HG03025 (cell line): ENCODE measurements around the gene BCL11B.

ENCODE experiments used
- ATAC-seq: cut with Tn5 transposase; IDR thresholded peaks from one replicate; pipeline ENCODE4 v1.9.1; 2021; ENCODE audit warnings: mild to moderate bottlenecking, moderate library complexity; ENCODE audit not compliant: unreplicated experiment, low FRiP score

Gene BCL11B

DNA sequence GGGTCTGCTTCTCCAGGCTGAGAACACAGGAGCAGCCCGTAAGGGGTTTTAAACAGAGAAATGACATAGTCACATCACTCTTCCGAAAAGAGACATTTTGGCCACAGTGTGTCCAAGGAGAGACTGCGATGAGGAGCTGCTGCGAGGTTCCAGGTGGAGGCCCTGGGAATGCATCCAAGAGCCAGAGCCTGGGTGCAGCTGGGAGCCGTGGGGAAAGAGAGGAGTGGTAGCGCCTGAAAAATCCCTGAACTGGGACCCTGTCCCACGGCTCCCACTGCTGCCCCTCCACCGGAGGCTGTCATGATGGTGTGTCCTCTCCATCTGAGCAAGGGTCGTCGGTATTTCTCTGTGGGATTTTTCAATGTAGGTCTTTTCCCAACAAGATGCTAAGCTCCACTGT, 146.9 kb downstream of the BCL11B start:
- no peak for ATAC-seq

DNA sequence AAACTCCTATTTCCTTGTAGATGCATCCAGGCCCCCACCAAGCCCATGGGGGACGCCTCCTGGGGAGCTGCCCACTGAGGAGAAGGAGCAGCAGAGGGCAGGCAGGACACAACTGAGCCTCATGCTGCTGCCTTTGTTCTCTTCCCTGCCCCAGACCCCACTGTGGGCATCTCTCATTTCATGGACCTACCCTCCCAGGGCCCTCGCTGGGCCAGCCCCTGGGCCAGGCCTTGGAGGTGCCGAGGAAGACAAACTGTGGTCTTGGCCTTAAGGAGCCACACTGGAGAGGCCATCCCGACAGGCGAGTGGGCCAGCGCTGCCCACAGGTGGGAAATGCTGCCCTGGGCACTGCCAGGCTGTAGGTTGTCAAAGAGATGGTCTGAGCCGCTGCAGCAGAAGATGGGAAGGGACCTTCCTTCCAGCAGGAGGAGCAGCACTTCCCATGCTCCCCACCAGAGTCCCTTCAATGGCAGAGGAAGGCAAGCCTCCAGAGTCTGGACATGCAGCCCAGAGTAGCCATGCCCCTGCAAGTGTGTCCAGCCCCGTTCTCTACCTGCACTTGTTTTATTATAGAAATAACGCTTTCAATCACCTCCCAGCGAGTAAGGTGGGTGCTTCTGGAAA, 147.4 kb downstream of the BCL11B start:
- no peak for ATAC-seq

DNA sequence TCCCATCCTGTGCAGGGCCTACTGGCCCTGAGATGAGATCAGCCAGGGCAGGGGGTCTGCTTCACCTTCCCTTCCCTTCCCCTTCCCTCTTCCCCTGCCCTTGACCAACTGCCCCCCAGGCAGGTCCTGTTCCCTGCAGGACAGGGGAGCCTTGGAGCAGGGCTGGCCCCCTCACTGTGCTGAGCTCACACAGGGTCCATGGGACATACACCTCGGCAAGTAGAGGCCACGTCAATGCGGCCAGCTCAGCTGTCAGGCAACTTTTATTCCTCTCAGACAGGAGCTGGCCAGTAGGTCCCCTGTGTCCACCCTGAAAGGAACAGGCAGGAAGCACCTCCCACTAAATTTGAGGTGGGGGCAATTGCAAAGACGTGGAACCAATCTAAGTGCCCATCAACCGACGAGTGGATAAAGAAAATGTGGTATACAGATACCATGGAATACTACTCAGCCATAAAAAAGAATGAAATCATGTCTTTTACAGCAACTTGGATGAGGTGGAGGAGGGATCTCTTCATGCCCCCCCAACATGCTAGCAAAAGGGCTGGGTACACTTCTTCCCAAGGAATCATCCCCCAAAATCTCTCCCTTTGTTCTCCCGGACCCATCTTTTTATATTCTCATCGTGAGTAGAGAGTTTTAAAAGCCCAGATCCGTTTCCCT, 148.7 kb downstream of the BCL11B start:
- no peak for ATAC-seq

DNA sequence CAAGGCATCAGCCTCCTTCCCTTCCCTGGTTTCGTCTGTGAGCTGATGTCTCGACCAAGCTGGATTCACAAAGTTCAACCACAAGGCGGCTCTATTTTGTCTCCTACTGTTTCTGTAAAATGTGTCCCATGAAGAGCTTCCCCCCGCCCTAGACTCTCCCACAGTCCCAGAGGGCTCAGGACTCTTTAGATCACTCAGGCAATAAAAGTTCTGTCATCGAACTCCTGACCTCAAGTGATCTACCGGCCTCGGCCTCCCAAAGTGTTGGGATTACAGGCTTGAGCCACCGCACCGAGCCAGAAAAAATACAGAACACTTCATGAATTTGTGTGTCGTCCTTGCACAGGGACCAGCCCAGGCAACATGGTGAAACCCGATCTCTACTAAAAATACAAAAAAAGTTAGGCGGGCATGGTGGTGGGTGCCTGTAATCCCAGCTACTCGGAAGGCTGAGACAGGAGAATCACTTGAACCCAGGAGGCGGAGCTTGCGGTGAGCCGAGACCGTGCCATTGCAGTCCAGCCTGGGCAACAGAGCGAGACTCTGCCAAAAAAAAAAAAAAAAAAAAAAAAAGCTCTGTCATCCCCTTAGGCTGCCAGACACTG, 149.4 kb downstream of the BCL11B start:
- ATAC-seq: no peak

DNA sequence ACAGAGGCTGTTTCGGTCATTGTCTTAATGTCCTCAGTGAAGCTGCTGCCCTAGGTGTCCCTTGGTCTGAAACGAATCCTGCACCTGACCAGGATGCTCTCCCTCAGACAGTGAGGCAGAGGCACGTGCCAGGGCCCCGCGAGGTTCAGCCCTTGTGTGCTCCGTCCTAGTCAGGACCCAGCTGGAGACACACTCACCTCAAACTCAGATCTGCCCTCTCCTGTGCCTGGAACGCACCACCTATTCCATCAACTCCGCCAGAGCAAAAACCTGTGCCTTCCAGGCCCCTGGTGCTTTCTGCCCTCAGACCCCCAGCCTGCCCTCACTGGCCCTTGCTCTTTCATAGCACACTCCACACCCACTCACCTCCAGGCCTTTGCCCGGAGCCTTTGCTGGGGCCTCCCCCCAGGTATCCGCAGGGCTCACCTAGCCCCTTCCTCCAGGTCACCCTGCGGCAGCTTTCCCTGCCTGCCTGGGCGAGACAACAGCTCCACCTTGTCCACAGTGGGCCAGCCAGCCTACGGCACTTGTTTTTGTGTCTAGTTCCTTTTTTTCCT, 150.6 kb downstream of the BCL11B start:
- no peak for ATAC-seq

DNA sequence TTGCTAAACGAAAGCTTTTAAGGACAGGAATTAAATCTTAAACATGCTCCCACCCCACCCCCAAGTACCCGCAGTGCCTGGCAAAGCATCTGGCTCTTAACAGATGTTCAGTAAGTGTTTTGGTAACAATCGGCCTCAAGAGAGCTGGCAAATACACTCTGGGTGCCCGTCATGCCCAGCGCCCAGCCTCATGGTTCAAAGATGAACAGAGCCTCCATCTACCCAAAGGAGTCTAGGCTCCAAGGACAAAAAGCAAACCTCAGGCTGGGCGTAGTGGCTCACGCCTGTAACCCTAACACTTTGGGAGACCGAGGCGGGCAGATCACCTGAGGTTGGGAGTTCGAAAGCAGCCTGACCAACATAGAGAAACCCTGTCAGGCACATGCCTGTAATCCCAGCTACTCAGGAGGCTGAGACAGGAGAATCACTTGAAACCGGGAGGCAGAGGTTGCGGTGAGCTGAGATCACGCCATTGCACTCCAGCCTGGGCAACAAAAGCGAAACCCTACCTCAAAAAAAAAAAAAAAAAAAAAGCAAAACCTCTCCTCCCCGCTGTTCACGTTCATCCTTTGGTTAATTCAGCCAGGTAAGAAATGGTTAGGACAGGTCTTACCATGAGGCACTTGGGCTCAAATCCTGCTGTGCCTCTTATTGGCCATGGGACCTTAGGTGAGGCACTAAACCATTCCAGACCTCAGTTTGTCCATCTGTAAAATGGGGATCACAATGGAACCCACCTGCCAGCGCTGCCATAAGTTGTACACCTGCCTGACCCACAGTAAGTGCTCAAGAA, 151.3 kb downstream of the BCL11B start:
- ATAC-seq: no peak

DNA sequence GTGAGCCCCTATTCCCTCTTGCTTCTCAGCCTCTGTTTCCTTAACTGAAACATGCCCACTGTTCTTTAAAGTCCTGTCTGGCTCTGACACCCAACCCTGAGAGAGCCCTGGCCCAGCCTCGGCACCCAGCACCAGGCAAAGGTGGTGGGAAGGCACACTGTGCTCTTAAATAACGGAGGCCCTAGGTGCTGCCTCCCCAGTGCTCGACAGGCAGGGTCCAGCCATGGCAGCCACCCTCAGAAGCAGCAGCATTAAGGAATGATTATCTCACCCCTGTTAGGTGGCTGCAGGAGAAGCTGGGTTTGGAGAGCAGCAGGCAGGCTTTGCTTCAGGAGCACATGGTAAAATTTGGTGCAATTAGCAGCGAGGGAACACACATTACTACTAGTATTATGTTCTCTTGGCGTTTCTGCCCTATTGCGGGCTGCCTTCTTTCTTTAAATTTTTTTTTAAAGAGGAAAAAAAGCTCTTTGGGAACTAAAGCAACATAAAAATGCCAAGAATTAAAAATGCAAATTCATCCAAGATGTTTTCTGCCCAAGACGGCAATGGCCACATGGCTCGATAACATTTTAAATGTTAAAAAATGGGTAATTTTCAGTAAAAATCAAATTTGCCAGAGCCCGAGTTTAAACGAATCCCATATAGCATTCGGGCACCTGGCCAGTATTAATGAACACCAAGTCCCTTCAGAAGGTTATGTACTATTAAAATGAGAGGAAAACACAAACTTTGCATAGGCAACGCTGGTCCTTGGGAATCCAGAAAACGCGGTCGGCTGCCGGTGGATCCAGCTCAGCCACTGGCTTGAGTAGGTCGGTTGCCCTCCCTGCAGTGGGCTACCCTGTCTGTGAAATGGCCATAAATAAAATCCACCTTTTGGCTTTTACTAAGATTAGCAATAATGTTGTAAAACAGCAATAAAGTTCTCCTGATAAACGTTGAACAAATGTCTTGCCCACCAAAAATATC, 152.2 kb downstream of the BCL11B start:
- no peak for ATAC-seq
